H1 (cell line): ENCODE data around the gene ATP11C. TPM values are rescaled to one million over a fixed set of nuclear protein-coding genes. Genes with fewer than 3 reads are reported as not detected.

Source experiments
- CTCF ChIA-PET: fragments of 300-600 bp; sonication (Branson Sonifier 250); formaldehyde crosslinking; loops from one replicate; lab custom pipeline; 2021; ENCODE audit not compliant: partially characterized antibody; lab: Charles Lee
- POLR2A ChIA-PET: fragments of 300-600 bp; sonication (Branson Sonifier 250); formaldehyde crosslinking; loops from one replicate; lab custom pipeline; 2021; ENCODE audit warnings: inconsistent platforms; ENCODE audit not compliant: partially characterized antibody; lab: Charles Lee
- DNase-seq, 2 experiments: peaks; one replicate each; pipeline versions ENCODE4 v3.0.0 to v3.0.0-alpha.2; 2010 to 2022; ENCODE audit warnings: low spot score in 2 of 2, low read depth in 1 of 2, mixed read lengths in 1 of 2
- FAIRE-seq: peaks from 2 replicates; lab custom pipeline; 2011; peaks lifted over from hg19 to GRCh38; lab: Jason Lieb, UNC
- H2AFZ ChIP-seq: 2 replicates; pipeline ENCODE4 v1.8.1; 2012; ENCODE audit warnings: low read length, inconsistent platforms
- H2AK5ac ChIP-seq: 2 replicates; pipeline ENCODE4 v1.6.1; 2013; ENCODE audit warnings: low read depth, low read length
- H2BK120ac ChIP-seq: replicated peaks from 2 replicates; pipeline ENCODE3; 2013; ENCODE audit warnings: low read depth, low read length, inconsistent platforms
- H2BK12ac ChIP-seq: 2 replicates; pipeline ENCODE4 v1.6.1; 2013; ENCODE audit warnings: low read depth, low read length
- H2BK15ac ChIP-seq: 2 replicates; pipeline ENCODE4 v1.6.1; 2013; ENCODE audit warnings: low read length
- H2BK20ac ChIP-seq: 2 replicates; pipeline ENCODE4 v1.6.1; 2013; ENCODE audit warnings: low read length
- H2BK5ac ChIP-seq: 2 replicates; pipeline ENCODE4 v1.6.1; 2013; ENCODE audit warnings: low read depth, low read length
- H3K14ac ChIP-seq: 2 replicates; pipeline ENCODE4 v1.6.1; 2013; ENCODE audit warnings: inconsistent platforms; ENCODE audit not compliant: insufficient read length
- H3K18ac ChIP-seq: 2 replicates; pipeline ENCODE4 v1.6.1; 2013; ENCODE audit warnings: low read length; ENCODE audit errors: extremely low read depth
- H3K23ac ChIP-seq: 2 replicates; pipeline ENCODE4 v1.6.1; 2013; ENCODE audit warnings: inconsistent platforms; ENCODE audit not compliant: insufficient read length
- H3K23me2 ChIP-seq: 2 replicates; pipeline ENCODE4 v1.6.1; 2013; ENCODE audit warnings: low read depth, low read length
- H3K27ac ChIP-seq: 2 replicates; pipeline ENCODE4 v1.6.1; 2011; ENCODE audit warnings: low read depth, low read length, inconsistent platforms
- H3K27me3 ChIP-seq, 4 experiments: replicated peaks in 1 of 4; 1 replicate in 1 of 4; 2 replicates in 3 of 4; pipeline versions ENCODE4 v1.6.1 to v1.8.1; 2011 to 2013; ENCODE audit warnings: low read length in 3 of 4, mild to moderate bottlenecking in 3 of 4, inconsistent platforms in 2 of 4, mixed read lengths in 2 of 4, moderate library complexity in 1 of 4; ENCODE audit not compliant: control insufficient read depth in 3 of 4, insufficient read depth in 3 of 4; ENCODE audit errors: extremely low read depth in 1 of 4
- H3K36me3 ChIP-seq, 4 experiments: 2 replicates each; pipeline versions ENCODE4 v1.6.1 to v1.8.1; 2011 to 2013; ENCODE audit warnings: mild to moderate bottlenecking in 4 of 4, low read length in 3 of 4, moderate library complexity in 2 of 4, control low read depth in 1 of 4, inconsistent platforms in 1 of 4; ENCODE audit not compliant: insufficient read depth in 4 of 4, control insufficient read depth in 2 of 4
- H3K4ac ChIP-seq: replicated peaks from 2 replicates; pipeline ENCODE3; 2013; ENCODE audit warnings: low read length, low read depth, mixed read lengths, inconsistent platforms; ENCODE audit not compliant: insufficient read length
- H3K4me1 ChIP-seq, 4 experiments: replicated peaks in 1 of 4; 1 replicate in 1 of 4; 2 replicates in 3 of 4; pipeline versions ENCODE4 v1.6.1 to v1.8.1; 2011 to 2013; ENCODE audit warnings: low read length in 3 of 4, inconsistent platforms in 2 of 4, mixed read lengths in 1 of 4; ENCODE audit not compliant: insufficient read depth in 4 of 4, control insufficient read depth in 3 of 4
- H3K4me2 ChIP-seq, 2 experiments: 2 replicates each; pipeline versions ENCODE4 v1.6.1 to v1.8.1; 2011 to 2013; ENCODE audit warnings: low read depth in 2 of 2, low read length in 2 of 2, control low read depth in 1 of 2, inconsistent platforms in 1 of 2, mild to moderate bottlenecking in 1 of 2; ENCODE audit not compliant: insufficient read depth in 1 of 2
- H3K4me3 ChIP-seq, 4 experiments: fragments of 200-600, 300-600 bp in 1 of 4; sonication (generic), shearing (Covaris generic), sonication (Bioruptor Twin) in 1 of 4; 2 replicates each; pipeline versions ENCODE4 v1.5.1 to v1.8.1; 2011 to 2016; ENCODE audit warnings: low read length in 4 of 4, low read depth in 3 of 4, control low read depth in 2 of 4, inconsistent platforms in 2 of 4, mild to moderate bottlenecking in 2 of 4, mixed read lengths in 1 of 4, moderate library complexity in 1 of 4; ENCODE audit not compliant: insufficient read depth in 2 of 4; ENCODE audit errors: extremely low read depth in 1 of 4
- H3K56ac ChIP-seq: replicated peaks from 2 replicates; pipeline ENCODE3; 2013; ENCODE audit warnings: low read depth, mild to moderate bottlenecking, mixed read lengths, low read length, inconsistent platforms; ENCODE audit not compliant: insufficient read length
- H3K79me1 ChIP-seq: 2 replicates; pipeline ENCODE4 v1.6.1; 2013; ENCODE audit warnings: low read depth, low read length, control low read depth
- H3K79me2 ChIP-seq, 2 experiments: 2 replicates each; pipeline versions ENCODE4 v1.6.1 to v1.8.1; 2012 to 2013; ENCODE audit warnings: low read length in 2 of 2, mild to moderate bottlenecking in 2 of 2, inconsistent platforms in 1 of 2; ENCODE audit not compliant: insufficient read depth in 2 of 2, control insufficient read depth in 1 of 2
- H3K9ac ChIP-seq, 4 experiments: replicated peaks in 1 of 4; 1 replicate in 1 of 4; 2 replicates in 3 of 4; pipeline versions ENCODE4 v1.6.1 to v1.8.1; 2011 to 2013; ENCODE audit warnings: low read depth in 3 of 4, low read length in 3 of 4, control low read depth in 2 of 4, mild to moderate bottlenecking in 2 of 4, moderate library complexity in 2 of 4, inconsistent platforms in 1 of 4; ENCODE audit errors: extremely low read depth in 1 of 4
- H3K9me3 ChIP-seq, 2 experiments: 2 replicates each; pipeline versions ENCODE4 v1.6.1 to v1.8.1; 2012 to 2013; ENCODE audit warnings: mild to moderate bottlenecking in 2 of 2, moderate library complexity in 2 of 2, control low read depth in 1 of 2, inconsistent platforms in 1 of 2, low read depth in 1 of 2, low read length in 1 of 2, mixed read lengths in 1 of 2; ENCODE audit not compliant: insufficient read depth in 2 of 2
- H4K20me1 ChIP-seq, 2 experiments: replicated peaks in 1 of 2; 2 replicates each; pipeline versions ENCODE3 to v1.8.1; 2011 to 2013; ENCODE audit warnings: inconsistent platforms in 2 of 2, low read length in 2 of 2, mild to moderate bottlenecking in 1 of 2; ENCODE audit not compliant: insufficient read depth in 2 of 2, control insufficient read depth in 1 of 2
- H4K5ac ChIP-seq: 2 replicates; pipeline ENCODE4 v1.6.1; 2013; ENCODE audit warnings: low read length, low read depth, mixed read lengths, inconsistent platforms; ENCODE audit not compliant: insufficient read length
- H4K8ac ChIP-seq: 2 replicates; pipeline ENCODE4 v1.8.0; 2013; ENCODE audit warnings: mild to moderate bottlenecking, moderate library complexity, low read length, inconsistent platforms; ENCODE audit not compliant: insufficient read depth; ENCODE audit errors: extremely low read depth
- H4K91ac ChIP-seq: replicated peaks from 2 replicates; pipeline ENCODE3; 2013; ENCODE audit warnings: low read length, mixed read lengths, inconsistent platforms; ENCODE audit not compliant: insufficient read length
- WGBS, 2 experiments: shearing (Covaris generic) in 1 of 2; methylation state at CpG; one replicate each; pipeline versions ENCODE4 v1.1.6 to v1.1.7; 2013 to 2015; ENCODE audit warnings: low lambda C conversion rate in 2 of 2, mixed read lengths in 2 of 2, inconsistent platforms in 1 of 2, low coverage in 1 of 2, missing lambda C conversion rate in 1 of 2; ENCODE audit not compliant: insufficient replicate concordance in 2 of 2, insufficient coverage in 1 of 2, insufficient read length in 1 of 2; ENCODE audit errors: extremely low coverage in 1 of 2, missing lambda C conversion rate in 1 of 2; 5-methylcytosine and 5-hydroxymethylcytosine counted together
- polyA plus RNA-seq, 7 experiments: library from polyadenylated mRNA; depleted of rRNA in 3 of 7; stranded (reverse) in 5 of 7; unstranded in 2 of 7; fragments of >200 nt in 5 of 7; fragments of 200-250 nt in 2 of 7; gene quantifications; 1 replicate in 5 of 7; 2 replicates in 1 of 7; 4 replicates in 1 of 7; pipeline versions ENCODE4 v1.2.1 to v1.2.3, GENCODE V29; 2011 to 2013; ENCODE audit warnings: missing spikeins in 2 of 7, mixed read lengths in 2 of 7
- total RNA-seq: library from RNA; stranded (reverse); fragmentation: NEBNext Ultra II Directional; extraction: Animal tissue kit (Norgen Biotek cat#: 25700); gene quantifications from 2 replicates; pipeline ENCODE4 v1.2.1, GENCODE V29; 2021
- TF ChIP-seq, protein P1 (sequence below): IDR thresholded peaks from 2 replicates; pipeline ENCODE4 v1.6.1; 2012; ENCODE audit warnings: inconsistent platforms

ATP11C gene
- total and polyA plus RNA-seq, 2 of the 8 experiments (the other 6 are each of a cell fraction or from before 2014, with no cell fraction given): 14.7 to 52.1 TPM

DNA sequence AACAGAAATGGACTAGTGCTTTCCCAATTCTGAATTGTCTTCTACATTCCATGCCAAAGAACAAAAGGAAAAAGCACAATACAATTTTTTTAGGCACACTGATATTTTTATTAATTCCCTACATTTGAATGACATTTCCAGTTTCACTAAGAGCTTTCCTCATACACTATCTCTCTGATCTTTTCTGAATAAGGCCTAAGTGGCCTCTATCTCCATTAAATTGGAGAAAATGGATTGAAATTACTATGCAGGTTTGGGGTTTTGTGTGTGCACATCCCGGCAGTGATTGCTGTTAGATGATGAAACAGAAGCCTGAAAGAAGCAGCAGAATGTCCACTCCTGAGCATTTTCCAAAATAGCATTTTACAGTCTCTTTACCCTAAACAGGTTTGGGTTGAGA lies 104.0 kb downstream of the ATP11C start:
- Histone ChIP-seq H2BK120ac (no peak overlapping the region), H3K27ac (no peak overlapping the region), H3K36me3 (no peaks in the 10 kb centered on the region), H2AFZ (no peak overlapping the region), H3K27me3 (no peaks in the 10 kb centered on the region), H3K4ac (no peak overlapping the region), H3K4me2 (no peak overlapping the region), H4K20me1 (no peaks in the 10 kb centered on the region), H3K23me2 (no peaks in the 10 kb centered on the region), H3K18ac (no peak overlapping the region), H3K79me1 (no peaks in the 10 kb centered on the region; the same call in 1 of the 2 replicates), H3K4me1 (peaks cover 0 to 22% (median 7%) of the 10 kb centered on the region in 4 experiments; a peak in 4 of 7 replicates), H4K91ac (no peak overlapping the region), H2BK15ac (no peak overlapping the region), H2AK5ac (no peak overlapping the region), H3K23ac (no peak overlapping the region), H2BK20ac (no peak overlapping the region), H4K5ac (no peak overlapping the region), H4K8ac (no peak overlapping the region), H3K4me3 (no peak overlapping the region), H3K14ac (no peak overlapping the region), H3K56ac (no peak overlapping the region), H3K9me3 (no peaks in the 10 kb centered on the region), H2BK12ac (no peak overlapping the region), H2BK5ac (no peak overlapping the region), H3K9ac (no peak overlapping the region), H3K79me2 (peaks cover 0 to 47% of the 10 kb centered on the region in 2 experiments; a peak in 2 of 4 replicates)
- TF ChIP-seq, protein P1, sequence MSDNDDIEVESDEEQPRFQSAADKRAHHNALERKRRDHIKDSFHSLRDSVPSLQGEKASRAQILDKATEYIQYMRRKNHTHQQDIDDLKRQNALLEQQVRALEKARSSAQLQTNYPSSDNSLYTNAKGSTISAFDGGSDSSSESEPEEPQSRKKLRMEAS: no peak
- DNase-seq: no peak
- ChIA-PET CTCF (interaction anchor here (0.9 kb wide), 1 partner anchor 36 kb away, joined by 3 read pairs; no protein-coding TSS in a partner anchor), POLR2A (no interaction called here)
- 75% methylated on average over 1 of the region's 1 CpG; no CpG with 5 or more reads in 1 of the 2 experiments for WGBS, 2 experiments
- no peak for FAIRE-seq
